ENCODE measurements around the gene CYTH3.

Gene CYTH3

DNA sequence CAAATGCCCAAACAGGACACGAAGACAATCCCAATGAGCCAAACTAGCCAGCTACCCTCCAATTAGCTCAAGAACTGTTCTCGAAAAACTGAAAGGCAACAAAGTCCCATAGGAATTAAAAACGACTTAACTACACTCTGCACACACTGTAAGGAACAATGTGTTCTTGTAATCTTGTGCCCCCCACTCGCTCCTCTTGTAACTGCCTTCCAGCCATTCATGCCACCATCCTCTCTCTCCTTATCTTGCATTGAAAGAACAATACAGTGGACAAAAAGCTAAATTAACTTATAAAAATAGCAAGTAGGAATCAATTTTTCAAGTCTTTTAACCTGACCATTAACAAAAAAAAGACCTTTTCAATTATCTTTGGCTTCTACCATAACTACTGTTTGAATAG, 2.9 kb downstream of the CYTH3 start:
- no peaks in the 10 kb centered on the region for H3K36me3 ChIP-seq (ENCODE audit: control insufficient read depth, insufficient read depth, low read length)
- peaks cover 15% of the 10 kb centered on the region for H3K27me3 ChIP-seq (ENCODE audit: control insufficient read depth, insufficient read depth, low read length)
- no peaks in the 10 kb centered on the region for H3K9me3 ChIP-seq (ENCODE audit: control insufficient read depth, insufficient read depth, low read depth, low read length)
- no peak overlapping the region for H3K27ac ChIP-seq (ENCODE audit: low read depth, low read length)
- no peak overlapping the region for H3K9ac ChIP-seq (ENCODE audit: low read length)
- no peak overlapping the region for H3K4me3 ChIP-seq (ENCODE audit: low read depth, low read length)
- peaks cover 19% of the 10 kb centered on the region; the same call in 1 of the 2 replicates for H3K4me1 ChIP-seq (ENCODE audit: control insufficient read depth, insufficient read depth, low read length)

DNA sequence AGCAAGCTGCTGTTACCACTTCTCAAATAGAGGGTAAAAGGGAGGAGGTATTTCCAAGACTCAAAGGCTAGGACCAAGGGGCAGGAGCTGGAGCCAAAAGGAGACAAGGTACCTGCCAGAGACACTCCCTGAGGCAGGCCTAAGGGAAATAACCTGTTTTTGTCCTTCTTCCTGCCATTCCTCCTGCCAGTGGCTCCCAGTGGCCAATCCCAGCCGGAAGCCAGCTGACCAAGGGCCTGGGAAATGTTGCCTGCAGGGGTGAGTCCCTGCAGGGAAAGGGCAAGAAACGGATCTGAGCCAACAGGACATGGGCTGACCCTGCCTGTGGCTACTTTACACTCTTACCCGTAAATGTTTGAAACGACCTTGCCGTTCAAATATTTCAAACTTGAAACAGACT, 3.5 kb downstream of the CYTH3 start:
- no peak overlapping the region for H3K4me3 ChIP-seq (ENCODE audit: low read depth, low read length)

GRCh38 chr7:6268023-6268900, 4.2 kb downstream of the CYTH3 start:
- H3K27ac ChIP-seq (ENCODE audit: low read depth, low read length), result no peak overlapping the region
- no peak overlapping the region for H3K4me3 ChIP-seq (ENCODE audit: low read depth, low read length)
- no peaks in the 10 kb centered on the region for H3K36me3 ChIP-seq (ENCODE audit: control insufficient read depth, insufficient read depth, low read length)
- H3K27me3 ChIP-seq (ENCODE audit: control insufficient read depth, insufficient read depth, low read length), result peaks cover 15% of the 10 kb centered on the region
- peaks cover 16% of the 10 kb centered on the region; the same call in 1 of the 2 replicates for H3K4me1 ChIP-seq (ENCODE audit: control insufficient read depth, insufficient read depth, low read length)
- H3K9ac ChIP-seq (ENCODE audit: low read length), result no peak overlapping the region
- no peaks in the 10 kb centered on the region for H3K9me3 ChIP-seq (ENCODE audit: control insufficient read depth, insufficient read depth, low read depth, low read length)

More for the DNA sequence above, 3.5 kb downstream of the CYTH3 start:
- no peak overlapping the region for H3K9ac ChIP-seq (ENCODE audit: low read length)
- H3K36me3 ChIP-seq (ENCODE audit: control insufficient read depth, insufficient read depth, low read length), result no peaks in the 10 kb centered on the region
- H3K4me1 ChIP-seq (ENCODE audit: control insufficient read depth, insufficient read depth, low read length), result peaks cover 19% of the 10 kb centered on the region; the same call in 1 of the 2 replicates
- H3K27me3 ChIP-seq (ENCODE audit: control insufficient read depth, insufficient read depth, low read length), result peaks cover 15% of the 10 kb centered on the region
- H3K27ac ChIP-seq (ENCODE audit: low read depth, low read length), result no peak overlapping the region
- no peaks in the 10 kb centered on the region for H3K9me3 ChIP-seq (ENCODE audit: control insufficient read depth, insufficient read depth, low read depth, low read length)

GRCh38 chr7:6266699-6267098, 5.7 kb downstream of the CYTH3 start:
- no peak overlapping the region for H3K4me3 ChIP-seq (ENCODE audit: low read depth, low read length)
- H3K36me3 ChIP-seq (ENCODE audit: control insufficient read depth, insufficient read depth, low read length), result no peaks in the 10 kb centered on the region
- H3K9me3 ChIP-seq (ENCODE audit: control insufficient read depth, insufficient read depth, low read depth, low read length), result no peaks in the 10 kb centered on the region
- no peak overlapping the region for H3K9ac ChIP-seq (ENCODE audit: low read length)
- H3K27ac ChIP-seq (ENCODE audit: low read depth, low read length), result no peak overlapping the region
- H3K27me3 ChIP-seq (ENCODE audit: control insufficient read depth, insufficient read depth, low read length), result peaks cover 13% of the 10 kb centered on the region
- H3K4me1 ChIP-seq (ENCODE audit: control insufficient read depth, insufficient read depth, low read length), result peaks cover 10% of the 10 kb centered on the region; the same call in 1 of the 2 replicates

DNA sequence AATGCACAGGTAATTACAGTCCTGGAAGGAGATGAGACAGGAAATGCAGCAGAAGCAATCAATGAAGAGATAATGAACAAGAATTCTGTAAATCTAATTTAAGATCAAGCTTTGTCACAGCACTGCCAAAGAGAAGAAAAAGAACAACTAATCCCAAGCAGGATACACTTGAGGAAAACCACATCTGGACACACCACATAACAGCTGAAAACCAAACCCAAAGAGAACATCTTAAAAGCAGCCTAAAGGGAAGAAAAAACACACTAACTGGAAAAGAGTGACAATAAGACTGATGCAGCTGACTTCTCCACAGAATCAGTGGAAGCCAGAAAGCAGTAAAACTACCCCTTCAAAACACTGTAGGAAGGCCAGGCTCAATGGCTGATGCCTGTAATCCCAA, 10.2 kb downstream of the CYTH3 start:
- Histone ChIP-seq H3K9me3 (ENCODE audit: control insufficient read depth, insufficient read depth, low read depth, low read length) (no peaks in the 10 kb centered on the region), H3K4me3 (ENCODE audit: low read depth, low read length) (no peak overlapping the region), H3K36me3 (ENCODE audit: control insufficient read depth, insufficient read depth, low read length) (no peaks in the 10 kb centered on the region), H3K27me3 (ENCODE audit: control insufficient read depth, insufficient read depth, low read length) (no peaks in the 10 kb centered on the region), H3K9ac (ENCODE audit: low read length) (no peak overlapping the region), H3K4me1 (ENCODE audit: control insufficient read depth, insufficient read depth, low read length) (peaks cover 4% of the 10 kb centered on the region), H3K27ac (ENCODE audit: low read depth, low read length) (no peak overlapping the region)

- Histone ChIP-seq H3K27me3 (ENCODE audit: control insufficient read depth, insufficient read depth, low read length) (no peaks in the 10 kb centered on the region), H3K27ac (ENCODE audit: low read depth, low read length) (no peak overlapping the region), H3K36me3 (ENCODE audit: control insufficient read depth, insufficient read depth, low read length) (no peaks in the 10 kb centered on the region), H3K9me3 (ENCODE audit: control insufficient read depth, insufficient read depth, low read depth, low read length) (no peaks in the 10 kb centered on the region), H3K4me1 (ENCODE audit: control insufficient read depth, insufficient read depth, low read length) (peaks cover 5% of the 10 kb centered on the region), H3K4me3 (ENCODE audit: low read depth, low read length) (no peak overlapping the region), H3K9ac (ENCODE audit: low read length) (no peak overlapping the region)
Observed at GRCh38 chr7:6261699-6262098, 10.7 kb downstream of the CYTH3 start.

GRCh38 chr7:6260291-6261187, 11.9 kb downstream of the CYTH3 start:
- H3K9ac ChIP-seq (ENCODE audit: low read length), result no peak overlapping the region
- peaks cover 13% of the 10 kb centered on the region for H3K4me1 ChIP-seq (ENCODE audit: control insufficient read depth, insufficient read depth, low read length)
- H3K4me3 ChIP-seq (ENCODE audit: low read depth, low read length), result no peak overlapping the region
- H3K9me3 ChIP-seq (ENCODE audit: control insufficient read depth, insufficient read depth, low read depth, low read length), result no peaks in the 10 kb centered on the region
- no peaks in the 10 kb centered on the region for H3K27me3 ChIP-seq (ENCODE audit: control insufficient read depth, insufficient read depth, low read length)
- H3K36me3 ChIP-seq (ENCODE audit: control insufficient read depth, insufficient read depth, low read length), result no peaks in the 10 kb centered on the region
- no peak overlapping the region for H3K27ac ChIP-seq (ENCODE audit: low read depth, low read length)

- peaks cover 13% of the 10 kb centered on the region for H3K4me1 ChIP-seq (ENCODE audit: control insufficient read depth, insufficient read depth, low read length)
- H3K4me3 ChIP-seq (ENCODE audit: low read depth, low read length), result no peak overlapping the region
- H3K27ac ChIP-seq (ENCODE audit: low read depth, low read length), result no peak overlapping the region
- no peak overlapping the region for H3K9ac ChIP-seq (ENCODE audit: low read length)
- H3K9me3 ChIP-seq (ENCODE audit: control insufficient read depth, insufficient read depth, low read depth, low read length), result no peaks in the 10 kb centered on the region
- H3K27me3 ChIP-seq (ENCODE audit: control insufficient read depth, insufficient read depth, low read length), result no peaks in the 10 kb centered on the region
- H3K36me3 ChIP-seq (ENCODE audit: control insufficient read depth, insufficient read depth, low read length), result no peaks in the 10 kb centered on the region
Observed at GRCh38 chr7:6259257-6259656, 13.2 kb downstream of the CYTH3 start.

DNA sequence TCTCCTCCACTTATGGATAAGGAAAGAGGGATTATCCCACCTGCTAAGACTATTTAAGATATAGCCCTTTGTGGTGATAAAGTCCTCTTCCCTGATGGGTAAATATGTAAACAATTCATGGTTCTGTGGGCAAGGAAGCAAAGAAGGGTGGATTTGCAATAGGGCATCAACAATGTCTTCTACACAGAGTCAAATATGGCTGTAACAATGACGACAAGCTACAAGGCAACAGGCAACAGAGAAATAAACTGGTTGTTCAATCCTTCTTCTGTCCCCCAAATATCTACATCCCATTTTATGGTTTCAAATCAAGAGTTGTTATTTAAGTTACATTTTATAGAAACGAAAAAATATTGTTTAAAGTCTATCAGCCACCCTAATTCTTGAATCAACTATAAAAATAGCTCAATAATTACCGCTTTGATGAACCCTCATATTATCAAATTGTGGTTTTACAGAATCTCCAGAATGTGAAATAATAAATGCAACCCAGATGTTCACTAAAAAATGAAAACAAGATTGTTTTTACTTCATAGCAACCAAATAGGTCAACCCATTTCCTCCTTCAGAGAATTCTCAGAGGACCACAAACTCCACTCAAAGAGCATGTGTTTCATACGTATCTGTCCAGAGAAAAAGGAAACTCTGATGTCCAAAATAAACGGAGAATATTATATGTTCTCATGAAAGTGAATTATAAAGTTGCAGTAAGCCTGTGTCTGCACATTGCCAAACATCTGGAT, 13.8 kb downstream of the CYTH3 start:
- Histone ChIP-seq H3K27me3 (ENCODE audit: control insufficient read depth, insufficient read depth, low read length) (no peaks in the 10 kb centered on the region), H3K9ac (ENCODE audit: low read length) (no peak overlapping the region), H3K4me3 (ENCODE audit: low read depth, low read length) (no peak overlapping the region), H3K4me1 (ENCODE audit: control insufficient read depth, insufficient read depth, low read length) (peaks cover 13% of the 10 kb centered on the region), H3K9me3 (ENCODE audit: control insufficient read depth, insufficient read depth, low read depth, low read length) (no peaks in the 10 kb centered on the region), H3K36me3 (ENCODE audit: control insufficient read depth, insufficient read depth, low read length) (no peaks in the 10 kb centered on the region), H3K27ac (ENCODE audit: low read depth, low read length) (no peak overlapping the region)

DNA sequence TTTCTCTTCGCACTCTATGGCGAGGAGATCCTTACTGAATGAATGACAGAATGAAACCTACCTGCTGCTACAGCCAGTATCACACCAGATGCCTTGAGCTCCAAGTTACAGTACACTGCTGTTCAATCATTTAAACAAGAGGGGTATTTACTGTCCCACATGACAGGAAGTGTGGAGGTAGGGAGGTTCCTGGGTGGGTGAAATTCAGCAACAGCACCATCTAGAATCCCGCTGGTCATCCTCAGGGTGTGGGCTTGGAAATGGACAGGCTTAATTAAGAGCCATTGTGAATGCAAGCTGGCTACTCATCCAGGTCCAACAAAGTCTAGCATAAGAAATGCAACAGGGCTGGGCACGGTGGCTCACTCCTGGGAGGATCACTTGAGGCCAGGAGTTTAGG, 14.7 kb downstream of the CYTH3 start:
- no peaks in the 10 kb centered on the region for H3K9me3 ChIP-seq (ENCODE audit: control insufficient read depth, insufficient read depth, low read depth, low read length)
- no peak overlapping the region for H3K4me3 ChIP-seq (ENCODE audit: low read depth, low read length)
- peaks cover 13% of the 10 kb centered on the region for H3K4me1 ChIP-seq (ENCODE audit: control insufficient read depth, insufficient read depth, low read length)
- no peak overlapping the region for H3K9ac ChIP-seq (ENCODE audit: low read length)
- H3K27me3 ChIP-seq (ENCODE audit: control insufficient read depth, insufficient read depth, low read length), result no peaks in the 10 kb centered on the region
- no peaks in the 10 kb centered on the region for H3K36me3 ChIP-seq (ENCODE audit: control insufficient read depth, insufficient read depth, low read length)
- no peak overlapping the region for H3K27ac ChIP-seq (ENCODE audit: low read depth, low read length)

All from HUES6 (cell line).